ENCODE results near the gene SLC15A3. TPM values are rescaled to one million over a fixed set of nuclear protein-coding genes. Genes with fewer than 3 reads are reported as not detected.

Gene SLC15A3
- total and polyA plus RNA-seq, 2 donors (not counting 1 experiment from before 2014, with no cell fraction given), result 10.5 to 29.9 TPM

DNA sequence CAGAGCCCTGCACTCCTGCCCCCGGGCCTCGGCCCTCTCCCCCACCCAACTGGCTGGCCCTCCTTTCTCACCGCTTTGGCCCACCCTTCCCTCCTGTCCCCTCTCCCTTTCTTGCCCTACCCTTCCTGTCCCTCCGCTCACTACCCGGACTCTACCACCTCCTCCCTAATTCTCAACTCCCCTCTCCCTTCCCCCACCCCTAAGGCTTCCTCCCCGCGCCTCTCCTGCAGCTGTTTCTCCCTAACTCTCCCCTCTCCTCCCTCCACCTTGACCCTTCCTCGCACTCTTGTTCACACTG lies 421 bp downstream of the SLC15A3 start:
- H3K9ac ChIP-seq (ENCODE audit: insufficient read depth, low read length), result peak overlapping the region; percentile 59
- peak overlapping the region; percentile 82 for H3K4me2 ChIP-seq (ENCODE audit: extremely low read depth, insufficient read depth, low read length)

DNA sequence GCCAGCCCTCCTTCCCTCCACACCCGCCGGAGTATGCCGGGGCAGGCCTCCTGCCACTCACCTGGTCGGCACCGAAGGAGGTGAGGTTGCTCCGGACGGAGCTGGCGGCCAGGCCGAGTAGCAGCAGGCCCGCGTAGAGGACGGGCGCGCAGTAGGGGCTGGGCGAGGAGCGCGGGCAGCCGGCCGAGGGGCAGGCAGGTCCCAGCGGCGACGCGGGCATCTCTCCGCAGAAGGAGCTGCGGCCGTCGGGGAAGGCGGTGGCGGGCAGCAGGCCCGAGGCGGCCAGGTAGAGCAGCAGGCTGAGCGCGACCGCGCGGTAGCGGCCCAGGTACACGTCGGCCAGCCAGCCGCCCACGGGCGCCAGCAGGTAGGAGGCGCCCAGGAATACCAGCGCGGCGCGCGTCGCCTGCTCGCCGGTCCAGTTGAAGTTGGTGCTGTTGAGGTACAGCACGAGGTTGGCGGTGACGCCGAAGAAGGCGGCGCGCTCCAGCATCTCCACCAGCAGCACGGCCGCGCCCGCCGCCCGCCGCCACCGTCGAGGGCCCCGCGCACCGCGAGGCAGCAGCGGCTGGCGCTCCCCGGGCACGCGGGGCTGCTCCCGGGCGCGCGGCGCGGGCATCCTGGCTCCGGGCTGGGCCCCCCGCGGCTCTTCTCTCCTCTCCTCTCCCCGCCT lies 907 bp downstream of the SLC15A3 start:
- Histone ChIP-seq H3K4me1 (ENCODE audit: control insufficient read depth, extremely low read depth, insufficient read depth, low read length) (peaks cover 2% of the 10 kb centered on the region), H3K27ac (ENCODE audit: insufficient read depth, low read length) (no peak overlapping the region), H2AFZ (ENCODE audit: low read length) (peak overlapping the region; percentile 83), H3K79me2 (ENCODE audit: control insufficient read depth, insufficient read depth, low read length) (no peaks in the 10 kb centered on the region), H4K20me1 (ENCODE audit: control insufficient read depth, extremely low read depth, insufficient read depth, low read length) (no peaks in the 10 kb centered on the region), H3K4me3 (replicated peaks in 1 of 4; ENCODE audit: control extremely low read depth in 1 of 4, insufficient read depth in 1 of 4, low read depth in 3 of 4, low read length in 4 of 4) (peak overlapping the region in 2 of 4 experiments; percentile 10 to 59), H3K9me3 (ENCODE audit: control insufficient read depth, insufficient read depth, low read depth, low read length) (no peaks in the 10 kb centered on the region), H3K4me2 (ENCODE audit: extremely low read depth, insufficient read depth, low read length) (peak overlapping the region; percentile 82), H3K9ac (ENCODE audit: insufficient read depth, low read length) (no peak overlapping the region), H3K36me3 (ENCODE audit: control insufficient read depth, insufficient read depth, low read length) (no peaks in the 10 kb centered on the region), H3K27me3 (ENCODE audit: control insufficient read depth, insufficient read depth, low read length) (no peaks in the 10 kb centered on the region)
- DNase-seq (ENCODE audit: low read depth in 2 of 2), result peak in 1 of 2 donors; percentile 14
- no peak for TF ChIP-seq EZH2 (IDR thresholded peaks at IDR 0.05; ENCODE audit: low read length, missing control alignments)
- TF ChIP-seq, protein P1, sequence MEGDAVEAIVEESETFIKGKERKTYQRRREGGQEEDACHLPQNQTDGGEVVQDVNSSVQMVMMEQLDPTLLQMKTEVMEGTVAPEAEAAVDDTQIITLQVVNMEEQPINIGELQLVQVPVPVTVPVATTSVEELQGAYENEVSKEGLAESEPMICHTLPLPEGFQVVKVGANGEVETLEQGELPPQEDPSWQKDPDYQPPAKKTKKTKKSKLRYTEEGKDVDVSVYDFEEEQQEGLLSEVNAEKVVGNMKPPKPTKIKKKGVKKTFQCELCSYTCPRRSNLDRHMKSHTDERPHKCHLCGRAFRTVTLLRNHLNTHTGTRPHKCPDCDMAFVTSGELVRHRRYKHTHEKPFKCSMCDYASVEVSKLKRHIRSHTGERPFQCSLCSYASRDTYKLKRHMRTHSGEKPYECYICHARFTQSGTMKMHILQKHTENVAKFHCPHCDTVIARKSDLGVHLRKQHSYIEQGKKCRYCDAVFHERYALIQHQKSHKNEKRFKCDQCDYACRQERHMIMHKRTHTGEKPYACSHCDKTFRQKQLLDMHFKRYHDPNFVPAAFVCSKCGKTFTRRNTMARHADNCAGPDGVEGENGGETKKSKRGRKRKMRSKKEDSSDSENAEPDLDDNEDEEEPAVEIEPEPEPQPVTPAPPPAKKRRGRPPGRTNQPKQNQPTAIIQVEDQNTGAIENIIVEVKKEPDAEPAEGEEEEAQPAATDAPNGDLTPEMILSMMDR (conservative IDR thresholded peaks at IDR 0.05 in 1 of 2, IDR thresholded peaks at IDR 0.05 in 1 of 2; ENCODE audit: low read depth in 1 of 2, low read length in 2 of 2), result no peak

More for the DNA sequence above, 421 bp downstream of the SLC15A3 start:
- TF ChIP-seq EZH2 (IDR thresholded peaks at IDR 0.05; ENCODE audit: low read length, missing control alignments), result no peak
- TF ChIP-seq, protein P1 (conservative IDR thresholded peaks at IDR 0.05 in 1 of 2, IDR thresholded peaks at IDR 0.05 in 1 of 2; ENCODE audit: low read depth in 1 of 2, low read length in 2 of 2), result no peak
- H3K9me3 ChIP-seq (ENCODE audit: control insufficient read depth, insufficient read depth, low read depth, low read length), result no peaks in the 10 kb centered on the region
- no peaks in the 10 kb centered on the region for H3K27me3 ChIP-seq (ENCODE audit: control insufficient read depth, insufficient read depth, low read length)
- H3K36me3 ChIP-seq (ENCODE audit: control insufficient read depth, insufficient read depth, low read length), result no peaks in the 10 kb centered on the region
- no peaks in the 10 kb centered on the region for H3K79me2 ChIP-seq (ENCODE audit: control insufficient read depth, insufficient read depth, low read length)
- no peaks in the 10 kb centered on the region for H4K20me1 ChIP-seq (ENCODE audit: control insufficient read depth, extremely low read depth, insufficient read depth, low read length)
- peak overlapping the region; percentile 83 for H2AFZ ChIP-seq (ENCODE audit: low read length)
- H3K4me3 ChIP-seq (replicated peaks in 1 of 4; ENCODE audit: control extremely low read depth in 1 of 4, insufficient read depth in 1 of 4, low read depth in 3 of 4, low read length in 4 of 4), result peak overlapping the region; percentile 49 to 59 (median 56)
- no peak for DNase-seq (ENCODE audit: low read depth in 2 of 2)
- peaks cover 2% of the 10 kb centered on the region for H3K4me1 ChIP-seq (ENCODE audit: control insufficient read depth, extremely low read depth, insufficient read depth, low read length)
- peak overlapping the region; percentile 60 for H3K27ac ChIP-seq (ENCODE audit: insufficient read depth, low read length)

DNA sequence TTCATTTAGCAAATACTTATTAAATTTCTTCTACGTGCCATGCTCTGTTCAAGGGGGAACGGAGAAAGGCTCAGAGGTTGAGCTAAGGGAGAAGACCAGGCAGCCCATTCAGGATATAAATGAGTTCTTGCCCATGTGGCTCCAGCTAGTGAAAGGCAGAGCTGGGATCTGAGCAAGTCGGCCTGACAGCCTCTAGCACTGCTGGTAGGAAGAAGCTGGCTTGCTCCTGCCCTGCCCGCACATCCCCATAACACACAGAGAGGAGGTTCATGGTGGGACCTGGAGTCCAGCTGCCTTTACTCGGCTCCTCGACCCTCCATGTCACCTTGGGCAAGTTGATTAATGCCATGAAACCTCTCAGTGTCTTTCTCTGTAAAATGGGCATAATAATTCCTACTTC lies 2.0 kb downstream of the SLC15A3 start:
- Histone ChIP-seq H2AFZ (ENCODE audit: low read length) (no peak overlapping the region), H3K36me3 (ENCODE audit: control insufficient read depth, insufficient read depth, low read length) (no peaks in the 10 kb centered on the region), H3K27ac (ENCODE audit: insufficient read depth, low read length) (no peak overlapping the region), H3K9ac (ENCODE audit: insufficient read depth, low read length) (no peak overlapping the region), H3K4me3 (replicated peaks in 1 of 4; ENCODE audit: control extremely low read depth in 1 of 4, insufficient read depth in 1 of 4, low read depth in 3 of 4, low read length in 4 of 4) (peak overlapping the region in 1 of 4 experiments; percentile 59), H3K4me1 (ENCODE audit: control insufficient read depth, extremely low read depth, insufficient read depth, low read length) (peaks cover 2% of the 10 kb centered on the region), H3K4me2 (ENCODE audit: extremely low read depth, insufficient read depth, low read length) (no peak overlapping the region), H4K20me1 (ENCODE audit: control insufficient read depth, extremely low read depth, insufficient read depth, low read length) (no peaks in the 10 kb centered on the region), H3K9me3 (ENCODE audit: control insufficient read depth, insufficient read depth, low read depth, low read length) (no peaks in the 10 kb centered on the region), H3K79me2 (ENCODE audit: control insufficient read depth, insufficient read depth, low read length) (no peaks in the 10 kb centered on the region), H3K27me3 (ENCODE audit: control insufficient read depth, insufficient read depth, low read length) (no peaks in the 10 kb centered on the region)
- DNase-seq (ENCODE audit: low read depth in 2 of 2), result no peak
- no peak for TF ChIP-seq EZH2 (IDR thresholded peaks at IDR 0.05; ENCODE audit: low read length, missing control alignments)
- TF ChIP-seq, protein P1 (conservative IDR thresholded peaks at IDR 0.05 in 1 of 2, IDR thresholded peaks at IDR 0.05 in 1 of 2; ENCODE audit: low read depth in 1 of 2, low read length in 2 of 2), result no peak
